Psoas muscle (tissue), 8 donors: ENCODE data around the gene POLR2J. TPM values are rescaled to one million over a fixed set of nuclear protein-coding genes. Genes with fewer than 3 reads are reported as not detected.
"Not testable (repeated sequence)": the region's sequence is repeated elsewhere in the genome, so short reads cannot be mapped to it uniquely, and the experiment has no call there.

Source experiments
- ATAC-seq, 4 donors: fragments of 200-7000 bp; cut with Tn5 transposase; one replicate each; pipeline ENCODE4 v1.9.1; 2020; ENCODE audit warnings: moderate library complexity in 3 of 4, mild to moderate bottlenecking in 2 of 4
- DNase-seq, 2 donors: peaks; one replicate each; pipeline ENCODE4 v3.0.0-alpha.2; 2020
- H3K27ac ChIP-seq: fragments of 200-600 bp; one replicate; pipeline ENCODE4 v1.8.0; 2022
- H3K27me3 ChIP-seq, 3 donors: fragments of 200-600 bp in 1 of 3; one replicate each; pipeline versions ENCODE4 v1.6.1 to v1.8.0; 2013 to 2022; ENCODE audit warnings: low read length in 2 of 3, mild to moderate bottlenecking in 2 of 3, moderate library complexity in 1 of 3; ENCODE audit not compliant: insufficient read depth in 3 of 3
- H3K36me3 ChIP-seq, 2 donors: fragments of 200-600 bp in 1 of 2; one replicate each; pipeline versions ENCODE4 v1.6.1 to v1.8.0; 2013 to 2022; ENCODE audit warnings: low read depth in 1 of 2, mild to moderate bottlenecking in 1 of 2, moderate library complexity in 1 of 2; ENCODE audit not compliant: insufficient read depth in 1 of 2
- H3K4me1 ChIP-seq: fragments of 200-600 bp; one replicate; pipeline ENCODE4 v1.8.0; 2022
- H3K4me3 ChIP-seq: fragments of 200-600 bp; one replicate; pipeline ENCODE4 v1.8.0; 2022; ENCODE audit warnings: mild to moderate bottlenecking
- H3K9me3 ChIP-seq: fragments of 200-600 bp; one replicate; pipeline ENCODE4 v1.8.0; 2022
- WGBS, 3 donors: extraction: QIAGEN DNeasy Blood & Tissue Kit; methylation state at CpG; one replicate each; pipeline versions ENCODE4 v1.1.6 to v1.1.7; 2013; 5-methylcytosine and 5-hydroxymethylcytosine counted together
- intact Hi-C, 2 donors: fragments of 100-400 bp; cut with DNase I; formaldehyde crosslinking; loops; one replicate each; pipeline versions ENCODE4 v1.11.0 to v1.14.2; 2022
- polyA plus RNA-seq, 3 donors: library from polyadenylated mRNA; stranded (reverse); fragments of 200-250 nt; gene quantifications; one replicate each; pipeline ENCODE4 v1.2.3, GENCODE V29; 2013
- total RNA-seq, 4 donors: library from RNA; stranded (reverse); fragmentation: NEBNext Ultra II Directional in 2 of 4; extraction: Animal tissue kit (Norgen Biotek cat#: 25700) in 2 of 4; gene quantifications; one replicate each; pipeline versions ENCODE4 v1.2.1 to v1.2.4, GENCODE V29; 2021 to 2023
- TF ChIP-seq, protein P1 (sequence below): fragments of 200-600 bp; IDR thresholded peaks from one replicate; pipeline ENCODE4 v1.8.0; 2022; ENCODE audit warnings: antibody characterized with exemption
- donor health status: healthy with polysubstance abuse.
- donor health status: DM: no; HTN: no; CAD: no; lungs with moderate emphysema.
- donor health status: Bipolar disorder and iron deficiency.
- donor health status: healthy.
- donor health status: DM: yes; HTN: yes; CAD: no.
- donor health status: DM: no; HTN: no; CAD: no.
- donor health status: DM: no; HTN: no; CAD: no.
- donor health status: DM: yes; HTN: yes; CAD: no.

The POLR2J gene
- total and polyA plus RNA-seq, 7 donors = 55.9 to 229 (median 101) TPM

DNA sequence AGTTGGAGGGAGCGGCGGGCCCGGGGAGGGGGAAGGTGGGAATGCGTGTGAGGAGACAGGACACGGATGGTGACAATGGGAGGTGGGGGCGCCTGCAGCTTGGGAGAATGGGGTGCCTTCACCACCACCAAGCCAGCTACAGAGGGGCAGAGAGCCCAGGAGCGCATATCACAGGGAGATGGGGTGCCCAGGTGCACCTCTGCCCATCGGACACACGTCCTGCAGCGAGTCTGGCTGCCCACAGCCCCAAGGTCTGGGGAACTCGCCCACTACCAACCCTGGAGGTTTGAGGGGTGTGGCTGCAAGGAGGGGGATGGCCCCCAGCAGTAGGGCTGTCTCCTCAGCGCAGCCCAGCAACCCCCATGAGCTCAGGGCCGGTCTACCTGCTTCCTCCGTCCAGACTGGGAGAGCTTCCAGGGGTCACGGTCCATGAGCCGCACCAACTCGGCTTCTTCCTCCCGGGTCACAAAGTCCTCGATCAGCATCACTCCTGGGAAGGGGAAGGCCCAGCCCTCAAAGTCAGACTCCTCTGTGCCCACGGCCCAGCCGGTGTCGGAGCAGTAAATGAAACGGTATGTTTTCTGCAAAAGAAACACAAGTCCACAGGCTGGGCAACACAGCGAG lies 19.4 kb downstream of the POLR2J start:
- no peaks in the 10 kb centered on the region for H3K27me3 ChIP-seq
- H3K9me3 ChIP-seq = no peaks in the 10 kb centered on the region
- H3K36me3 ChIP-seq = peaks cover 3 to 37% of the 10 kb centered on the region in 2 donors
- H3K27ac ChIP-seq = no peak overlapping the region
- intact Hi-C loops = no loop called here
- no peak for ATAC-seq
- TF ChIP-seq, protein P1, sequence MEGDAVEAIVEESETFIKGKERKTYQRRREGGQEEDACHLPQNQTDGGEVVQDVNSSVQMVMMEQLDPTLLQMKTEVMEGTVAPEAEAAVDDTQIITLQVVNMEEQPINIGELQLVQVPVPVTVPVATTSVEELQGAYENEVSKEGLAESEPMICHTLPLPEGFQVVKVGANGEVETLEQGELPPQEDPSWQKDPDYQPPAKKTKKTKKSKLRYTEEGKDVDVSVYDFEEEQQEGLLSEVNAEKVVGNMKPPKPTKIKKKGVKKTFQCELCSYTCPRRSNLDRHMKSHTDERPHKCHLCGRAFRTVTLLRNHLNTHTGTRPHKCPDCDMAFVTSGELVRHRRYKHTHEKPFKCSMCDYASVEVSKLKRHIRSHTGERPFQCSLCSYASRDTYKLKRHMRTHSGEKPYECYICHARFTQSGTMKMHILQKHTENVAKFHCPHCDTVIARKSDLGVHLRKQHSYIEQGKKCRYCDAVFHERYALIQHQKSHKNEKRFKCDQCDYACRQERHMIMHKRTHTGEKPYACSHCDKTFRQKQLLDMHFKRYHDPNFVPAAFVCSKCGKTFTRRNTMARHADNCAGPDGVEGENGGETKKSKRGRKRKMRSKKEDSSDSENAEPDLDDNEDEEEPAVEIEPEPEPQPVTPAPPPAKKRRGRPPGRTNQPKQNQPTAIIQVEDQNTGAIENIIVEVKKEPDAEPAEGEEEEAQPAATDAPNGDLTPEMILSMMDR = no peak
- no peak for DNase-seq
- 92 to 94% (median 93%) methylated on average over 22 to 24 of the region's 24 CpGs for WGBS, 3 donors
- H3K4me3 ChIP-seq = no peak overlapping the region
- peaks cover 9% of the 10 kb centered on the region for H3K4me1 ChIP-seq

GRCh38 chr7:102457352-102457924 lies 21.3 kb downstream of the POLR2J start:
- H3K4me3 ChIP-seq = no peak overlapping the region
- no peaks in the 10 kb centered on the region for H3K9me3 ChIP-seq
- no peak for DNase-seq
- H3K36me3 ChIP-seq = peaks cover 3 to 37% of the 10 kb centered on the region in 2 donors
- intact Hi-C loops = no loop called here
- peaks cover 5% of the 10 kb centered on the region for H3K4me1 ChIP-seq
- WGBS, 3 donors = 89 to 93% (median 91%) methylated on average over 40 of the region's 40 CpGs
- no peaks in the 10 kb centered on the region for H3K27me3 ChIP-seq
- no peak for ATAC-seq
- no peak overlapping the region for H3K27ac ChIP-seq
- TF ChIP-seq, protein P1 = no peak

GRCh38 chr7:102456327-102456726 lies 22.4 kb downstream of the POLR2J start:
- intact Hi-C loops = no loop called here
- TF ChIP-seq, protein P1 = no peak
- no peak for DNase-seq
- H3K4me3 ChIP-seq = no peak overlapping the region
- 69 to 81% (median 77%) methylated on average over 10 of the region's 10 CpGs for WGBS, 3 donors
- peaks cover 5% of the 10 kb centered on the region for H3K4me1 ChIP-seq
- peaks cover 3 to 37% of the 10 kb centered on the region in 2 donors for H3K36me3 ChIP-seq
- H3K27ac ChIP-seq = no peak overlapping the region
- no peak for ATAC-seq
- no peaks in the 10 kb centered on the region for H3K27me3 ChIP-seq
- H3K9me3 ChIP-seq = no peaks in the 10 kb centered on the region

- Histone ChIP-seq H3K27me3 (no peaks in the 10 kb centered on the region), H3K27ac (no peak overlapping the region), H3K9me3 (no peaks in the 10 kb centered on the region), H3K4me3 (no peak overlapping the region), H3K36me3 (peaks cover 3 to 37% of the 10 kb centered on the region in 2 donors), H3K4me1 (peaks cover 5% of the 10 kb centered on the region)
- ATAC-seq = no peak
- intact Hi-C loops = no loop called here
- no peak for DNase-seq
- TF ChIP-seq, protein P1 = no peak
- WGBS, 3 donors = 79 to 84% (median 82%) methylated on average over 11 of the region's 11 CpGs
Measured at GRCh38 chr7:102455596-102455995, 23.1 kb downstream of the POLR2J start.

- not testable (repeated sequence) for H3K4me1 ChIP-seq, H3K4me3 ChIP-seq, H3K27me3 ChIP-seq, H3K9me3 ChIP-seq, DNase-seq, ATAC-seq, H3K27ac ChIP-seq
- intact Hi-C loops = loop anchor here in 1 of 2 donors (5.0 kb wide), 1 partner anchor 43 kb away; no protein-coding TSS in a partner anchor
- WGBS, 3 donors = 88 to 92% (median 91%) methylated on average over 10 of the region's 10 CpGs
- peaks cover 3 to 37% of the 10 kb centered on the region in 2 donors for H3K36me3 ChIP-seq
Measured at GRCh38 chr7:102454932-102455331, 23.8 kb downstream of the POLR2J start.
